Measurements from ENCODE around the gene TNC. TPM values are rescaled to one million over a fixed set of nuclear protein-coding genes. Genes with fewer than 3 reads are reported as not detected.
A peak's percentile ranks its signal among the peaks of the same experiment; 100 is the strongest.

Gene TNC
- polyA plus RNA-seq, 1 of the 3 experiments (the other 2 are of a cell fraction), result 805 TPM

DNA sequence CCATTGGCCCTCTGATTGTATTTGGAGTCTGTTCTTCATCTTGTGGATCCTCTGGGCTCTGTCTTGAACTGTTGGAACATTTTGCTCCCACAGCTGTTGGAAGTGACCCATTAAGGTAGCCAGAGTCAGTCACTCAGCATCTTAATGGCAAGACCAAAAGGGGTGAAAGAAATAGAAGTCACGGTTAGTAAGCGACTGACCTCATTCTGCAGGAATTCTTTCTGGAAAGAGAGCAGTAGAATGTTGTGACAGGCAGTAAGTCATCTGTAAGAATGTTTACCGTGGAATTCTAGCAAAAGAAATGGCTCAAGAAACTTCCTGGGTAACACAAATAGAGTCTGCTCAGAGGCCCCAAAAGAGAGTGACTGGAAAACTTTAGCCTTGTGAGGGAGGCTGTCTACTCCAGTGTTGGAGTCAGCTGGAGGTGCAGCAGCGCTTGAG lies 28.6 kb upstream of the TNC start (continued):
- TF ChIP-seq, protein P1, sequence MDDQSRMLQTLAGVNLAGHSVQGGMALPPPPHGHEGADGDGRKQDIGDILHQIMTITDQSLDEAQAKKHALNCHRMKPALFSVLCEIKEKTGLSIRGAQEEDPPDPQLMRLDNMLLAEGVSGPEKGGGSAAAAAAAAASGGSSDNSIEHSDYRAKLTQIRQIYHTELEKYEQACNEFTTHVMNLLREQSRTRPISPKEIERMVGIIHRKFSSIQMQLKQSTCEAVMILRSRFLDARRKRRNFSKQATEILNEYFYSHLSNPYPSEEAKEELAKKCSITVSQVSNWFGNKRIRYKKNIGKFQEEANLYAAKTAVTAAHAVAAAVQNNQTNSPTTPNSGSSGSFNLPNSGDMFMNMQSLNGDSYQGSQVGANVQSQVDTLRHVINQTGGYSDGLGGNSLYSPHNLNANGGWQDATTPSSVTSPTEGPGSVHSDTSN (IDR thresholded peaks at IDR 0.05), result peak; percentile 94
- TF ChIP-seq EZH2phosphoT487 (IDR thresholded peaks at IDR 0.05; ENCODE audit: borderline replicate concordance, low read depth) (no peak), TAF1 (IDR thresholded peaks at IDR 0.05; ENCODE audit: borderline replicate concordance, low read depth, low read length) (peak; percentile 12; the same call in 1 of the 2 replicates), NRF1 (IDR thresholded peaks at IDR 0.05; ENCODE audit: low read depth, low read length) (no peak), TCF12 (IDR thresholded peaks at IDR 0.05) (peak; percentile 91), RFX5 (IDR thresholded peaks at IDR 0.05; ENCODE audit: low read length) (no peak), GABPA (IDR thresholded peaks at IDR 0.05; ENCODE audit: low read depth) (no peak)
- TF ChIP-seq, protein P2, sequence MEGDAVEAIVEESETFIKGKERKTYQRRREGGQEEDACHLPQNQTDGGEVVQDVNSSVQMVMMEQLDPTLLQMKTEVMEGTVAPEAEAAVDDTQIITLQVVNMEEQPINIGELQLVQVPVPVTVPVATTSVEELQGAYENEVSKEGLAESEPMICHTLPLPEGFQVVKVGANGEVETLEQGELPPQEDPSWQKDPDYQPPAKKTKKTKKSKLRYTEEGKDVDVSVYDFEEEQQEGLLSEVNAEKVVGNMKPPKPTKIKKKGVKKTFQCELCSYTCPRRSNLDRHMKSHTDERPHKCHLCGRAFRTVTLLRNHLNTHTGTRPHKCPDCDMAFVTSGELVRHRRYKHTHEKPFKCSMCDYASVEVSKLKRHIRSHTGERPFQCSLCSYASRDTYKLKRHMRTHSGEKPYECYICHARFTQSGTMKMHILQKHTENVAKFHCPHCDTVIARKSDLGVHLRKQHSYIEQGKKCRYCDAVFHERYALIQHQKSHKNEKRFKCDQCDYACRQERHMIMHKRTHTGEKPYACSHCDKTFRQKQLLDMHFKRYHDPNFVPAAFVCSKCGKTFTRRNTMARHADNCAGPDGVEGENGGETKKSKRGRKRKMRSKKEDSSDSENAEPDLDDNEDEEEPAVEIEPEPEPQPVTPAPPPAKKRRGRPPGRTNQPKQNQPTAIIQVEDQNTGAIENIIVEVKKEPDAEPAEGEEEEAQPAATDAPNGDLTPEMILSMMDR (IDR thresholded peaks at IDR 0.05), result no peak

DNA sequence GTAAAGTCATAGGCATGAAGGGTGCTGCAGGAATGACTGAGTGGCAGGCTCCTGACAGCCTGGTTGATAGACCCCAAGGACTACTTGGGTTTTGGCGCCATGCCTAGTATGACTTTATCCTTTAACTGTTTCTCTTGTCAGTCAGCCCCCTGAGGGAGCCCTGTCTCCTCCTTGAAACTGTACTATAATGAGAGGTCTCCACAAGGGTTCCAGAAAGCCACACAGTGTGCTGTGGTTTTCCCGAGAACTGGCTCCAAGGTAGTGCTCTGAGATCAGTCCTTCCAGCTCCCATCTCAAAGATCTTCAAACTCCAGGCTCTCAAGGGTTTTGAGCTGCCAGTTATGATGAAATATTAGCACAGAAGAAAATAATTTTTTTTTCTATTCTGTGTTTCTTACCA lies 26.7 kb upstream of the TNC start:
- H3K4me2 ChIP-seq, result no peak overlapping the region
- H3K9me3 ChIP-seq, result no peaks in the 10 kb centered on the region
- no peak overlapping the region for H3K9ac ChIP-seq
- no peak overlapping the region for H3K4me3 ChIP-seq (ENCODE audit: low read depth in 2 of 2, low read length in 1 of 2)
- H3F3A ChIP-seq (replicated peaks; ENCODE audit: insufficient read depth), result peaks cover 21% of the 10 kb centered on the region
- WGBS (ENCODE audit: low lambda C conversion rate), result 94% methylated on average over 2 of the region's 2 CpGs
- no peak overlapping the region for H2AFZ ChIP-seq (ENCODE audit: low read depth)
- TF ChIP-seq, protein P1 (IDR thresholded peaks at IDR 0.05), result 0 out of 2 replicates have a peak, but pooled peaks have one; percentile 11
- TF ChIP-seq POLR2AphosphoS5 (IDR thresholded peaks at IDR 0.05; ENCODE audit: low read depth, low read length), result no peak
- H4K20me1 ChIP-seq (ENCODE audit: insufficient read depth), result no peaks in the 10 kb centered on the region
- ChIA-PET POLR2A (no interaction called here), CTCF (interaction anchor here (0.6 kb wide), 1 partner anchor 380 kb away, joined by 3 read pairs; no protein-coding TSS in a partner anchor)
- H3K27ac ChIP-seq (ENCODE audit: low read depth in 2 of 2, low read length in 1 of 2), result no peak overlapping the region
- H3K79me2 ChIP-seq (ENCODE audit: insufficient read depth), result no peaks in the 10 kb centered on the region
- H3K36me3 ChIP-seq (replicated peaks in 1 of 2; ENCODE audit: control insufficient read depth in 1 of 2, insufficient read depth in 2 of 2, low read length in 1 of 2), result no peaks in the 10 kb centered on the region
- H3K4me1 ChIP-seq (ENCODE audit: control insufficient read depth in 1 of 2, insufficient read depth in 2 of 2, low read depth in 1 of 2, low read length in 1 of 2), result peaks cover 0 to 14% of the 10 kb centered on the region in 2 experiments; a peak in 2 of 4 replicates
- no peak for DNase-seq
- no peaks in the 10 kb centered on the region for H3K9me2 ChIP-seq
- no peaks in the 10 kb centered on the region for H3K27me3 ChIP-seq (ENCODE audit: insufficient read depth)

DNA sequence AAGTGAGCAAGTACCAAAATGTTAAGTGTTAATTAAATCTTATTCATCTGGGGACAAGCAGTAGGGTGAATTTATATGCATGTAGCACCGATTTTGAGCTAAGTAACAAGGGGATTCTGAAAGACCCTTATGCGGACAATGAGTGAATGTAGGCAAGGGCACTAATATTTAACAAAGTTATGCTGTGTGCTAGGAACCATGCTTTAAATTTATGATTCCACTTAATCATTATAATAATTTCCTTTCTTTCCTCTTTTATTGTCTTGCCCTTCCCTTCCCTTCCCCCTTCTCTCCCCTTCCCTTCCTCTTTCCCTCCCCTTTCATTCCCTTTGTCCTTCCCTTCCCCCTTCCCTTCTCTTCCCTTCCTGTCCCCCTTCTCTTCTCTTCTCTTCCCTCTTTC lies 25.7 kb upstream of the TNC start:
- no peak overlapping the region for H2AFZ ChIP-seq (ENCODE audit: low read depth)
- H3K9me2 ChIP-seq, result no peaks in the 10 kb centered on the region
- H3K27me3 ChIP-seq (ENCODE audit: insufficient read depth), result no peaks in the 10 kb centered on the region
- peaks cover 21% of the 10 kb centered on the region for H3F3A ChIP-seq (replicated peaks; ENCODE audit: insufficient read depth)
- H3K79me2 ChIP-seq (ENCODE audit: insufficient read depth), result no peaks in the 10 kb centered on the region
- H3K9me3 ChIP-seq, result no peaks in the 10 kb centered on the region
- no peak overlapping the region for H3K27ac ChIP-seq (ENCODE audit: low read depth in 2 of 2, low read length in 1 of 2)
- no peak overlapping the region for H3K4me2 ChIP-seq
- peaks cover 0 to 14% of the 10 kb centered on the region in 2 experiments; a peak in 2 of 4 replicates for H3K4me1 ChIP-seq (ENCODE audit: control insufficient read depth in 1 of 2, insufficient read depth in 2 of 2, low read depth in 1 of 2, low read length in 1 of 2)
- CTCF ChIA-PET, result no interaction called here
- 69% methylated on average over 2 of the region's 2 CpGs for WGBS (ENCODE audit: low lambda C conversion rate)
- POLR2A ChIA-PET, result no interaction called here
- no peak overlapping the region for H3K4me3 ChIP-seq (ENCODE audit: low read depth in 2 of 2, low read length in 1 of 2)
- DNase-seq, result no peak
- no peaks in the 10 kb centered on the region for H4K20me1 ChIP-seq (ENCODE audit: insufficient read depth)
- no peak overlapping the region for H3K9ac ChIP-seq
- no peaks in the 10 kb centered on the region for H3K36me3 ChIP-seq (replicated peaks in 1 of 2; ENCODE audit: control insufficient read depth in 1 of 2, insufficient read depth in 2 of 2, low read length in 1 of 2)
- TF ChIP-seq JUND (IDR thresholded peaks at IDR 0.05) (no peak), RCOR1 (IDR thresholded peaks at IDR 0.05; ENCODE audit: low read length) (no peak), GABPA (IDR thresholded peaks at IDR 0.05; ENCODE audit: low read depth) (no peak), EZH2phosphoT487 (IDR thresholded peaks at IDR 0.05; ENCODE audit: borderline replicate concordance, low read depth) (no peak), GATA2 (CRISPR knock-in tag; IDR thresholded peaks at IDR 0.05) (no peak), RFX5 (IDR thresholded peaks at IDR 0.05; ENCODE audit: low read length) (no peak), SIN3A (IDR thresholded peaks at IDR 0.05; ENCODE audit: borderline replicate concordance, low read depth, low read length) (no peak), FOXM1 (IDR thresholded peaks at IDR 0.05; ENCODE audit: low read depth) (no peak), NFIC (IDR thresholded peaks at IDR 0.05; ENCODE audit: borderline replicate concordance) (no peak), FOXJ3 (CRISPR knock-in tag; IDR thresholded peaks at IDR 0.05) (no peak), NRF1 (IDR thresholded peaks at IDR 0.05; ENCODE audit: low read depth, low read length) (no peak), POLR2AphosphoS5 (IDR thresholded peaks at IDR 0.05; ENCODE audit: low read depth, low read length) (no peak)
- TF ChIP-seq, protein P3, sequence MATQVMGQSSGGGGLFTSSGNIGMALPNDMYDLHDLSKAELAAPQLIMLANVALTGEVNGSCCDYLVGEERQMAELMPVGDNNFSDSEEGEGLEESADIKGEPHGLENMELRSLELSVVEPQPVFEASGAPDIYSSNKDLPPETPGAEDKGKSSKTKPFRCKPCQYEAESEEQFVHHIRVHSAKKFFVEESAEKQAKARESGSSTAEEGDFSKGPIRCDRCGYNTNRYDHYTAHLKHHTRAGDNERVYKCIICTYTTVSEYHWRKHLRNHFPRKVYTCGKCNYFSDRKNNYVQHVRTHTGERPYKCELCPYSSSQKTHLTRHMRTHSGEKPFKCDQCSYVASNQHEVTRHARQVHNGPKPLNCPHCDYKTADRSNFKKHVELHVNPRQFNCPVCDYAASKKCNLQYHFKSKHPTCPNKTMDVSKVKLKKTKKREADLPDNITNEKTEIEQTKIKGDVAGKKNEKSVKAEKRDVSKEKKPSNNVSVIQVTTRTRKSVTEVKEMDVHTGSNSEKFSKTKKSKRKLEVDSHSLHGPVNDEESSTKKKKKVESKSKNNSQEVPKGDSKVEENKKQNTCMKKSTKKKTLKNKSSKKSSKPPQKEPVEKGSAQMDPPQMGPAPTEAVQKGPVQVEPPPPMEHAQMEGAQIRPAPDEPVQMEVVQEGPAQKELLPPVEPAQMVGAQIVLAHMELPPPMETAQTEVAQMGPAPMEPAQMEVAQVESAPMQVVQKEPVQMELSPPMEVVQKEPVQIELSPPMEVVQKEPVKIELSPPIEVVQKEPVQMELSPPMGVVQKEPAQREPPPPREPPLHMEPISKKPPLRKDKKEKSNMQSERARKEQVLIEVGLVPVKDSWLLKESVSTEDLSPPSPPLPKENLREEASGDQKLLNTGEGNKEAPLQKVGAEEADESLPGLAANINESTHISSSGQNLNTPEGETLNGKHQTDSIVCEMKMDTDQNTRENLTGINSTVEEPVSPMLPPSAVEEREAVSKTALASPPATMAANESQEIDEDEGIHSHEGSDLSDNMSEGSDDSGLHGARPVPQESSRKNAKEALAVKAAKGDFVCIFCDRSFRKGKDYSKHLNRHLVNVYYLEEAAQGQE (IDR thresholded peaks at IDR 0.05; ENCODE audit: low read depth, low read length), result no peak

Data from SK-N-SH (cell line).